Measurements from ENCODE around the gene LMTK3.

LMTK3 gene

GRCh38 chr19:48450441-48450840 lies 61.2 kb downstream of the LMTK3 start:
- no peak for DNase-seq (ENCODE audit: low read depth in 2 of 2)

DNA sequence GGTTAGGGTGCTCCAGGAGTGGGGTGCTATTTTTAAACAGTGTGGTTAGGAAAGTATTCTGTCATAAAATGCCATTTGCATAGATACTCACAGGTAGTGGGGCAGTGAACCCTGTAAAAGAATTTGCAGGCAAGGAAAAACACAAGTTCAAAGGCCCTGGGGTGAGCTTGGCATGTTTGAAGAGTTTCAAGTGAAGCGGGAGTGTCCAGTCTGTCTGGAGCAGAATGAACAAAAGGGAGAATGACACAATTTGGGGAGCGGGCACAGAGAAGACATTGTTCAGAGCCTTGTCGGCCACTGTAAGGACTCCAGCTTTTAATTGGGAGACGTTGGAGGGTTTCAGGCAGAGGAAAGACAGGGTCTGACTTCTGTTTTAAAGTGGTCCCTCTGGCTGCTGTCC lies 63.1 kb downstream of the LMTK3 start:
- DNase-seq (ENCODE audit: low read depth in 2 of 2): no peak

DNA sequence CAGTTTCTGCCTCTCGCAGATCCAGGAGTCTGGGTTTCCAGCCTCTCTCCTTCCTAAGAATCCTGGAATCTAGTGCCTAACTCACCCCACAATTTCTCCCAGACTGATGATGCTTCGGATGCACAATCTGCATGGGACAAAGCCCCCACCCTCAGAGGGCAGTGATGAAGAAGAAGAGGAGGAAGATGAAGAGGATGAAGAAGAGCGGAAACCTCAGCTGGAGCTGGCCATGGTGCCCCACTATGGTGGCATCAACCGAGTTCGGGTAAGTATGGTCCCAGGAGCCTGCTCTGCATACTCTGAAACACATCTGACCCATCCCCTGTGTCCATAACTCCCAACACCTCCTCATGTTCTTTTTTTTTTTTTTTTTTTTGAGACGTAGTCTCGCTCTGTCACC lies 65.1 kb downstream of the LMTK3 start:
- no peak for DNase-seq (ENCODE audit: low read depth in 2 of 2)

DNA sequence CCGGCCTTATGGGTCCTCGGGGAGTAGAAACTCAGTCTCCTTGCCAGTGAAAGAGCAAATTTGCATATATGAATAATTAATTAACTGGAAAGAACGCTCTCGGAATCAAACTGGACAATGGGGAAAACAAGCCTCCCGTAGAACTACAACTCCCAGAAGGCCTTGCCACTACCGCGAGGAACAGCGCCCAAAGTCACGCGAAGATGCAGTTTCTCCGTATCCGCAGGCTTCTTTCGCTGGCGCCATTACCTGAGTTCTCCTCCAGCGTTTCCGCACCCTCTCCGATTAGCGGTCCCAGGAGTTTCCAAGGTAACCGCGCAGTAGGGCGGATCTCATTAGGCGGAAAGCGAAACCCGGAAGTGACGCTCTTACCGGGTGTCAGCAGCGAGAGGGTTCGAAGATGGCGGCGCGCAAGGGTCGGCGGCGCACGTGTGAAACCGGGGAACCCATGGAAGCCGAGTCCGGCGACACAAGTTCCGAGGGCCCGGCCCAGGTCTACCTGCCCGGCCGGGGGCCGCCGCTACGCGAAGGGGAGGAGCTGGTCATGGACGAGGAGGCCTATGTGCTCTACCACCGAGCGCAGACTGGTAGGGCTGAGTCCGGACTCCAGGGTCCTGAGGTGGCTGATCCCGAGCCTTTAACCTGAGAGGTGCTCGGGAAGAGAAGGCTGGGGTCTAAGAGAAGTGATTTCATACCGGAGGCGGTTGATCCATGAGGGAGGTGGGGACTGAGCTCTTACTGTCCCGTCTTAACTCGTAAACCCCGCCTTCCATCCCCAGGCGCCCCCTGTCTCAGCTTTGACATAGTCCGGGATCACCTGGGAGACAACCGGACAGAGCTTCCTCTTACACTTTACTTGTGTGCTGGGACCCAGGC lies 65.8 kb downstream of the LMTK3 start, which contains the start of gene GRWD1:
Gene GRWD1 (plus strand): TSS at position 378 of the 876 bp plus-strand sequence. CDS start 23 bp downstream, at position 401.
- peak; percentile 83 to 88 for DNase-seq (ENCODE audit: low read depth in 2 of 2)

DNA sequence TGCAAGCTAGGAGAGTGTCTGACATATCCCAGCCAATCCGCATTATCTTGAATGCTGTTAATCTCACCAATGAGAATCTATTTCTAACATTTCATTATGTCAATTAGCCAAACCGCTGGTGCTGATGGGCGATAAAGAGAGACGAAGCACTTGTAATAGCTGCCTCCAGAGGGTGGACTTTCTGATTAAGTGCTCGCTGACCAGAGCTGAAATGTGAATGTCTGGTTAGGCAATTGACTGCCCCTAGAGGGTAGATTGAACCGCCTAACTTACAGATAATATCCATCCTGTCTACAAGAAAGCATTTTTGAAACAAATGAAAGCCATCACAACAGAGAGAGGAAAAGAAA lies 66.4 kb downstream of the LMTK3 start:
- DNase-seq (ENCODE audit: low read depth in 2 of 2): no peak

DNA sequence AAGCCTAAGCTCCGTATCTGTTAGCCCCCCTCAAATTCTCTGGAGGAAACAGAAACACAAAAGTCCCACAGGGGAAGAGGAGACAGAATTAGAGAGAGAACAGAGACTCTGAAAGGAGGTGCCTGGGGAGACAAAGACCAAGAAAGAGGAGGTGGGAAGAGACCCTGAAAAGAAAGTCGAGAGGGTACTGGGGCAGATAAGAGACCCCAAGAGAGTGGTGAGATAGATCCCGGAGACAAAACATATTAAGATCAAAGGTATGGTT lies 66.8 kb downstream of the LMTK3 start:
- DNase-seq (ENCODE audit: low read depth in 2 of 2): no peak

GRCh38 chr19:48444129-48444935 lies 67.3 kb downstream of the LMTK3 start:
- no peak for DNase-seq (ENCODE audit: low read depth in 2 of 2)

GRCh38 chr19:48443731-48444128 lies 67.9 kb downstream of the LMTK3 start:
- DNase-seq (ENCODE audit: low read depth in 2 of 2): no peak

DNA sequence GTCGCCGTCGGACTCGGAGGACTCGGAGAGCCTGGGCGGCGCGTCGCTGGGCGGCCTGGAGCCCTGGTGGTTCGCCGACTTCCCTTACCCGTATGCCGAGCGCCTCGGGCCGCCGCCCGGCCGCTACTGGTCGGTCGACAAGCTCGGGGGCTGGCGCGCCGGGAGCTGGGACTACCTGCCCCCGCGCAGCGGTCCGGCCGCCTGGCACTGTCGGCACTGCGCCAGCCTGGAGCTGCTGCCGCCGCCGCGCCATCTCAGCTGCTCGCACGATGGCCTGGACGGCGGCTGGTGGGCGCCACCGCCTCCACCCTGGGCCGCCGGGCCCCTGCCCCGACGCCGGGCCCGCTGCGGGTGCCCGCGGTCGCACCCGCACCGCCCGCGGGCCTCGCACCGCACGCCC lies 68.4 kb downstream of the LMTK3 start:
- DNase-seq (ENCODE audit: low read depth in 2 of 2): no peak

GRCh38 chr19:48442116-48443035 lies 69.3 kb downstream of the LMTK3 start:
- no peak for DNase-seq (ENCODE audit: low read depth in 2 of 2)

DNA sequence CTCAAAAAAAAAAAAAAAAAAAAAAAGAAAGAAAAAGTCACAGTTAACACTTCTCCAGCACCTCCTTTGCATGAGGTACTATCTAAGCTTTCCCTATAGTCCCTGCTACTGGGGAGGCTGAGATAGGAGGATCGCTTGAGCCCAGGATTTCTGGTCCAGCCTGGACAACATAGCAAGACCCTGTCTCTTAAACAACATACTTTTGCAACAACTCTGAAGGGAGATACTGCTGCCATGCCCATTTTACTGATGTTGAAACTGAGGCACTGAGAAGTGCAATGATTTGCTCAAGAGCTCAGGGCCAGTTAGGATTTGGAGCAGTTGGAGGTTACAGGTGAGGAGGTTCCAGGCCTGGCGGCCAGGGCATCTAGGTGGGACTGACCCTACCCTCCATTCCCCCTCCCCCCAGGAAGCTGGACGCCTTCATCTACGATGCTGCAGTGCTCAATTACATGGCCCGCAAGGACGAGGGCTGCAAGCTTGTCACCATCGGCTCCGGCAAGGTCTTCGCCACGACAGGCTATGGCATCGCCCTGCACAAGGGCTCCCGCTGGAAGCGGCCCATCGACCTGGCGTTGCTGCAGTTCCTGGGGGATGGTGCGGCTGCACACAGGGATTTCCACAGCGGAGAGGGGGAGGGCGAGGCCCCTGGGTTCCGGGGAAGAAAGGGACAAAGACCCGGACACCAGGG lies 70.1 kb downstream of the LMTK3 start:
- DNase-seq (ENCODE audit: low read depth in 2 of 2): no peak

DNA sequence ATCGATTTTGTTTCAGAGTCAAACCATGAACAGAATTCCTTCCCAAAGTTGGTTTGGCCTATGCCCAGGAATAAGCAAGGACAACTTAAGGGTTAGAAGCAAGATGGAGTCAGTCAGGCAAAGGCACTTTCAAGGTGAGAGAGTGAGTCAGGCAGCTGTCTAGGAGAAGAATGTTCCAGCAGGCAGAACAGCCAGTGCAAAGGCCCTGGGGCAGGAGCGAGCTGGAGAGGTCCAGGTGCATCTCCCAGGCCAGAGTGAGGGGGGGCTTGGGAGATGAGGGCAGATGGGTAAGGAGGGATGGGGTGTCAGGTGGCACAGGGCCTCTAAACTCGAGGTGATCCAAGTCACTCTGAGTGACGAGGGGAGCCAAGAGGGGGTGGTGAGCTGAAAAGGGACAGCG lies 75.0 kb downstream of the LMTK3 start:
- no peak for DNase-seq (ENCODE audit: low read depth in 2 of 2)
